Gastroesophageal sphincter (tissue), 3 donors: ENCODE results near the gene BAX.
A peak's percentile ranks its signal among the peaks of the same experiment; 100 is the strongest.

ENCODE experiments used
- CTCF ChIP-seq, 4 experiments: fragments of 200-600 bp in 2 of 4; fragments of 450-650 bp in 2 of 4; sonication (generic) in 1 of 4; IDR thresholded peaks; one replicate each; pipeline ENCODE4 v1.5.1; 2017 to 2019; ENCODE audit warnings: antibody characterized with exemption in 4 of 4, mild to moderate bottlenecking in 2 of 4, moderate library complexity in 2 of 4
- POLR2AphosphoS5 ChIP-seq: sonication (generic); formaldehyde crosslinking; IDR thresholded peaks from one replicate; pipeline ENCODE4 v1.6.1; 2017; ENCODE audit warnings: antibody characterized with exemption

GRCh38 chr19:48953990-48954594 is 583 bp upstream of the BAX start:
- peak; percentile 45 for TF ChIP-seq POLR2AphosphoS5
- no peak for TF ChIP-seq CTCF (IDR thresholded peaks at IDR 0.05)
